DMS53 treated with DMSO at 0.1 percent for 48 hours (cell line): ENCODE measurements around the gene LRRC42.
A peak's percentile ranks its signal among the peaks of the same experiment; 100 is the strongest.

ENCODE experiments used
- DNase-seq: peaks from one replicate; lab custom pipeline; 2025; ENCODE audit not compliant: unreplicated experiment; lab: John Stamatoyannopoulos, UW

LRRC42 gene

GRCh38 chr1:53938136-53938830 lies 7.9 kb upstream of the LRRC42 start:
- DNase-seq: no peak

- no peak for DNase-seq
Measured at GRCh38 chr1:53942127-53942957, 3.8 kb upstream of the LRRC42 start.

GRCh38 chr1:53943090-53943489 lies 3.1 kb upstream of the LRRC42 start:
- no peak for DNase-seq

DNA sequence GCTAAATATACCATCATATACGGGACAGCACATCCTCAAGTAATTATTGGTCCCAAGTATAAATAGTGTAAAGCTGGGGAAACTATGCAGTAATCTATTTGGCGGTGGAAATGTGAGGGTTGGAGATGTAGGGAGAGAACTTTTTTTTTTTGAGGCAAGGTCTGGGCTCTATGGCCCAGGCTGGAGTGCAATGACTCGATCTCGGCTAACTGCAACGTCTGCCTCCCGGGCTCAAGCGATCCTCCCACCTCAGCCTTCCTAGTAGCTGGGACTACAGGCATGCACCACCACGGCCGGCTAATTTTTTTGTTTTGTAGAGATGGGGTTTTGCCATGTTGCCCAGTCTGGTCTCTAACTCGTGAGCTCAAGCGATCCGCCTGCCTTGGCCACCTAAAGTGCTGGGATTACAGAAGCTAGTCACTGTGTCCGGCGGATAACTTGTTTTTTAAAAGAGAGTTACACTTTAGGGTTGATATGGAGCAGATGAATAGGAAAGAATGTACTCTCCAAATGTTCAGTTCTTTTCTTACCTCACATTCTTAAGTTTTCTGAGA lies 2.6 kb upstream of the LRRC42 start:
- DNase-seq: no peak

DNA sequence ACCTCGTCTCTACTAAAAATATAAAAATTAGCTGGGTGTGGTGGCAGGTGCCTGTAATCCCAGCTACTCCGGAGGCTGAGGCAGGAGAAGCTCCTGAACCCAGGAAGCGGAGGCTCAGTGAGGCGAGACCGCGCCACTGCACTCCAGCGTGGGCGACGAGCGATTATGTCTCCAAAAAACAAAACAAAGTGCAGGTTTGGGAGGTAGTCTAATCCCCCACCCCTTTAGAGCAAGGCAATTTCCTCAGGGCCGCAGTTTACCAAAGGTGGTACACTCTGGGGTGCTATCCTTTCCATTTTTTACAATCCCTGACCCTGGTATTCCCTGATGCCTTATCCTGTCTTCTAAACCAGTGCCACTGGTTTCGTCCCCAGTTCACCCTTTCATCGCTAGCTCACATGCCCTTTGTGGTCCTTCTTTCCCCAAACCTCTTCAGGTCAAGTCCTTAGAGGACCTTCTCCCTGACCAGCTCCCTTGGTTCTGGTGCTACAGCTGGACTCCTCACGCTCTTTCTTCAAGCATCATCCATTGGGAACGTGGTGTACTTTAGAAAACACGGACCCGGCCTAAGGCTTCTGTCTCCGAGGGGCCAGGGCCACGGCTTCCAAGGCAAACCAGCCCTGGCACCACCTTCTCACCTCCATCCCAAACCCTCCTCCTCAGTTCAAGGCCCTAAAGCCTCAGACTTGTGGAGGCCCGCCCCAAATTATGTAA lies 1.5 kb upstream of the LRRC42 start:
- DNase-seq: no peak

DNA sequence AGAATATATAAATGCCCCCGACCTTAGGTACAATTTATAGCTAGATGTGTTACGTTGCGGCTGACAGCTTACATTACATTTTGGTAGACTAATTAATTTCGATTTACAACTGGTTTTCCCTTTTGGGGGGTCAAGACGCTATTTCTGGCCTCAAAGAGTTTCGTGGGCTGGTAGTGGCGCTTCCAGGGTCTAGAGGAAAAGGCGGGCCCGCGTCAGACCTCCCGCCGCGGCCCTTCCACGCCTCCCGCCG lies 1.0 kb upstream of the LRRC42 start:
- DNase-seq: no peak

DNA sequence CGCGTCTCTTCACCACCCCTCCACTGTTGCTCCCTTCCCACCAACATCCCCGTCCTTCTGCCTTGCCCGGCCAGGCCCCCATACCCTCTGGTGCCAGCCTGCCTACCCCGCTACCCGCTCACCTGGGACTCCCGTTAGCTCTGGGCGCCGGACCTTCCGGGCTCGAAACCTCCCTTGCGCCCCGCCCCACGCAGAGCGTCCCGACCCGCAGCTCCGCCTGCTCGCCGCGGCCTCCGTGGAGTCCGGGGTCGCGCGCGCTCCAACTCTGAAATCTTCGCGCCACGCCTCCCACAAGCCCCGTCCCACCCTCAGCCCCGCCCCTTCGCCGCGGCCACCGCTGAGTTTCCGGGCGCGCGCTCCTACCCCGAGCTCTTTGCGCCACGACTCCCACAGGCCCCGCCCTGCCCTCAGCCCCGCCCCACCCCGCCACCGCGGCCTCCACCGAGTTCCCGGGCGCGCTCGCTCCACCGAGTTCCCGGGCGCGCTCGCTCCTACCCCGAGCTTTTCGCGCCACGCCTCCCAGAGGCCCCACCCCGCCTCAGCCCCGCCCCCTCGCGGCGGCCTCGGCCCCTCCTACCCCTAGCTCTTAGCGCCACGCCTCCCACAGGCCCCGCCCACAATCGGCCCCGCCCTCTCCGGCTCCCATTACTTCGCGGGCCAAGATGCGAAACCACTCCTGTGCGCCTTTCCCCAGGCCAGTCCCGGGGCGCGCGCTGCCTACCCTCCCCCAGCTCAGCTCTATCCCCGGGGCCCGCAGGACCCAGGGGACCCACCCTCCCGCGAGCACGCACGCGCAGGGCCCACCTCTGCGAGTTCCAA lies 508 bp upstream of the LRRC42 start, which contains the start of gene IFT25:
Gene IFT25, minus strand, starts transcription at position 267 of the 819 bp plus-strand sequence. CDS start 5,617 bp downstream, outside the sequence.
- DNase-seq: peak; percentile 96

- no peak for DNase-seq
Measured at GRCh38 chr1:53947172-53947907, 1.2 kb downstream of the LRRC42 start.

DNA sequence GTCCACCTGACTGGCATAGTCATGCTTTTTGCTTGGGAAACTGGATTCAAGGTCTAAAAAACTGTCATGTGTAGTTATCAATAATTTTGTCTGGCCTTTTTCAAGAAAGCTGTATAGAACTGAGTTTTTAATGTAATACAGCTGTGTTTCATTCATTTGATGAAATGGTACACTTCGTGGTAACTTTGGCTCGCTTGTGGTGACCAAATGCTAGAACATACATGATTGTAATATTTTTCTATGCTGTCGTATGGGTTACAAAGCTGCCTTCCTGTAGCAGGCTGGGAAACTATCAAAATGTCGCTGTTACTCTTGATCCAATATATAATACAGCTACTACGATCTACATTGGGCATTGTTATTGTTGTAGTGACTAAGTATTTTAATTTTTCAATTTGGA lies 2.1 kb downstream of the LRRC42 start:
- DNase-seq: no peak

DNA sequence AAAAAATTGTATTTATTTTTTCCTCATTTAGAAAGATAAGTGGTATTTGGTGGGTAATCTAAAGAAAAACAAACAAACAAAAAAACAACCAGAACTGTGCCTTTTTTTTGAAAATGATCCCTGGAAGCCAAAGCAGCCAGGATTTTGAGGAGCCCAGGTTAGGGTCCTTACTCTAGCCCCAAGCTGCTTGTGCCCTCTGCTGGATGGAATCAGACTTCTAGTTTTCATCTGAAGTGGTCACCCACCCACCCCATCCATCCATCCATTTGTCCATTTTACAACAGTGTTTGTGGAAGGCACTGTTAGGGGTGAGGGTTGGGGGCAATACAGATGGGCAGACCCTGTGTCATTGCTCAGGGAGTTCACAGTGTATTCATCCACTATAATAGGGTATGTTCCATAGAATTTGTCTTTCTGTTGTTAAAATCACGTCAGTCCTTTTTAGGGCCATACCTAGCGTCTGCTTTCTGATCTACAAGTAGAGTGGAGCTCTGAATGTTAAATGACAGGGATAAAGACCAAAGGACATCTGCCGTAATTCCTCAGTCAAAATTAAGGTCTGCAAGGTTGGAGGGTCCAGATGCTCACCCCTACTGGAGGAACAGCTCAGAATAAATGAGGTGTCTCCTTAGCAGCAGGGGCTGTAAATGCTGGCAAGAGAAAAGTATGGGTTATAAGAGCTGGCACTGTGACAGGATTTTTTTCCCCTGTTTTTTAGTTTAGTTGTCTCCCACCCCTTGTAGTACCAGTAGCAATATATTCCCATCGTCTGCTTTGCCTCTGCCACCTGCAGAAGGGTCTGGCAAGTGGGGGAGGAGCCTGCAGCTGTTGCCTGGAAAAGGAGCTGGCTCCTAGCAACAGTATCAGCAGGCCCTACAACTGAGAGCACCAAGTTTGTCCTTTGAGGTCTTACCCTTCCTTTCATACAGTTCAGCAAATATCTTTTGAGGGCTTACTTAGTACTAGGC lies 3.2 kb downstream of the LRRC42 start:
- peak; percentile 13 for DNase-seq

DNA sequence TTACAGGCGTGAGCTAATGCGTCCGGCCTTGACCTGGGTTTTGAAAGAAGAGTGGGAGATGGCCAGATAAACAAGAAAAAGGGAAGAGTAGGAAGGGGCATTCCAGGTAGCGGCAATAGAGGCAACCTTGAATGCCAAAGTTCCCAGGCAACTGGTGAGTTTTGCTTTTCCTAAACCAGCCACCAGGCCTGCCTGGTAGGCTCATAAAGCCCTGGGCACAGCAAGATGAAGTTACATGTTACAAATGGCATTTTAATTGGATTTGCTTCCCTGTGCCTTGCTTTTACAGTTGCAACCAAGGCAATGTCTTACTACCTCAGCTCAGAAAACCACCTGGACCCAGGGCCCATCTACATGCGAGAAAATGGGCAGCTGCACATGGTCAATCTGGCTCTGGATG lies 5.5 kb downstream of the LRRC42 start:
- no peak for DNase-seq

- DNase-seq: no peak
Measured at GRCh38 chr1:53954128-53954527, 8.0 kb downstream of the LRRC42 start.

- peak; percentile 96 for DNase-seq
Measured at GRCh38 chr1:53956308-53957168, 10.4 kb downstream of the LRRC42 start.

DNA sequence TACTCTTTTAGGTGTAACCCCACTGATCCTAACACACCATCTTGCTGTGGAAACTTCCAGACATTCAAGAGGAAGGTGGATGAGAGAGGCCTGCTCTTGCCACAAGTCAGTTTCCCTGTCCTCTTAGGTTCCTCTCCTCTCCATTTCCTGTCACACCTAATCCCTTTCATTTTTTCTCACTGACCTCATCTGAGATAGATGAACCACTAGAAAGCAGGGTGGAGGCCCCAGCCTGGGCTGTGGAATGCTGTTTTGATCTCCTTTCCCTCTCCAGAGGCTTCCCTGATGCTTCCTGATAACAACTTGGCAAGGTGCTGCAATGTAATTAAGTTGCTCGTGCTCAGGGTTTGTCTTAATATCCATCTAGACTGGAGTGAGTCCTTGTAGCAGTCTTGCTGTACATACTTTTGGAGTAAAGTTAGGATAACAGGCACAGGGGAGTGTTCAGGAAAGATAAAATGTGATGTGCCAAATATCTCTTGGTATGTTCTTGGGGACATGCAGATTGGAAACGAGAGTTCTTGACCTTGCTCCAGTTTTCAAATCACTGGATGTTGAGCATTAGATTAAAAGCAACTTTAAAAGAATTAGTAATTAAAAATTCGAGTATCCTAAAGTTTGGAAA lies 11.2 kb downstream of the LRRC42 start:
- DNase-seq: peak; percentile 94

- peak; percentile 65 for DNase-seq
Measured at GRCh38 chr1:53959664-53960250, 13.6 kb downstream of the LRRC42 start.

DNA sequence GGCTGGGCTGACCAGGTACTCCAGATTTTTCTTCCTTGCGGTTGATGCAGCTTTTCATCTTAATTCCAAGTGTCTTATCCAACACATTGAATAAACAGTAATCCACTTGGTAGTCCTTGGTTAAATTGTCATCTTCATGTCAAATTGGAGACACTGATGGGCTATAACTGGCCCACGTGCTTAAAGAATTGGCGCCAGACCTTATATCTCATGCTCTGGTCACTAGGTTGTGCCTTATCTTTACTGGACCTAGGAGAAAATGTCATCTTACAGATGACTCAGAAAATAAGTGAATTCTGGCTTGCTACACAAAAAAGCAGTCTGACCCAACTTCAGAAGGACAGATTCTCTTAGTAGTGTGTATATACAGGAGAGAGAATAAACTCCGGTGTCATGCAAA lies 16.2 kb downstream of the LRRC42 start:
- DNase-seq: no peak

DNA sequence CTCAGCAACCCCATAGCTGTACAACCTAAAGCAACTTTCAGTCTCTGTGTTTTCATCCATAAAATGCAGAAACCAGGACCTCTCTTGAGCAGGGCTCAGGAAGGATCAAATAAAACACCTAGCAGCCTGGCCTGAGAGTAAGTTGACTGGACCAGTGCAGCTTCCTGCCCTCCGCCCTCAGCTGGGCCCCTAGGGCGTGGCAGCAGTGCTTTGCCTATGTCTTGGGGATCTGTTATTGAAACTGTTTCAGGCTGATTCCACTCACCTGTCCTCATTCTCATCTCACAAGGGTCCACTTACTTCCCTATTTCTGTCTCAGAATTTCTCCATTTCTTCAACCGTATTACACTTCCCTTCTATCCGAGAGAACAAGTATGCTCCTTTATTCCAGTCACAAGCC lies 17.3 kb downstream of the LRRC42 start:
- DNase-seq: no peak
